Lung (tissue), 12 donors: ENCODE results near the gene CASP7. TPM values are rescaled to one million over a fixed set of nuclear protein-coding genes. Genes with fewer than 3 reads are reported as not detected.
"Not testable (repeated sequence)": the region's sequence is repeated elsewhere in the genome, so short reads cannot be mapped to it uniquely, and the experiment has no call there.

Source experiments
- ATAC-seq: fragments of 200-7000 bp; cut with Tn5 transposase; one replicate; pipeline ENCODE4 v1.9.1; 2020; ENCODE audit warnings: moderate number of reproducible peaks; ENCODE audit not compliant: insufficient read depth, low FRiP score
- DNase-seq, 3 donors: peaks; one replicate each; pipeline ENCODE4 v3.0.0-alpha.2; 2013 to 2017
- H3K27ac ChIP-seq, 2 donors: one replicate each; pipeline ENCODE4 v1.5.1; 2013; ENCODE audit warnings: mild to moderate bottlenecking in 2 of 2, moderate library complexity in 2 of 2, control low read depth in 1 of 2, inconsistent platforms in 1 of 2, low read depth in 1 of 2, low read length in 1 of 2
- H3K27me3 ChIP-seq, 3 donors: one replicate each; pipeline ENCODE4 v1.5.1; 2013; ENCODE audit warnings: low read length in 2 of 3; ENCODE audit not compliant: control insufficient read depth in 3 of 3, insufficient read depth in 3 of 3
- H3K36me3 ChIP-seq, 4 donors: one replicate each; pipeline ENCODE4 v1.5.1; 2013; ENCODE audit warnings: low read length in 4 of 4, mild to moderate bottlenecking in 1 of 4, moderate library complexity in 1 of 4; ENCODE audit not compliant: control insufficient read depth in 4 of 4, insufficient read depth in 4 of 4
- H3K4me1 ChIP-seq, 5 donors: one replicate each; pipeline ENCODE4 v1.5.1; 2013; ENCODE audit warnings: low read length in 5 of 5, mild to moderate bottlenecking in 2 of 5, moderate library complexity in 1 of 5; ENCODE audit not compliant: control insufficient read depth in 5 of 5, insufficient read depth in 5 of 5
- H3K4me3 ChIP-seq: one replicate; pipeline ENCODE4 v1.5.1; 2013; ENCODE audit warnings: mild to moderate bottlenecking, control low read depth, moderate library complexity
- H3K9ac ChIP-seq, 2 donors: one replicate each; pipeline ENCODE4 v1.5.1; 2013; ENCODE audit warnings: low read length in 2 of 2, control low read depth in 1 of 2; ENCODE audit not compliant: insufficient read depth in 1 of 2
- H3K9me3 ChIP-seq, 4 donors: one replicate each; pipeline ENCODE4 v1.5.1; 2013; ENCODE audit warnings: low read length in 3 of 4, mild to moderate bottlenecking in 1 of 4, moderate library complexity in 1 of 4; ENCODE audit not compliant: control insufficient read depth in 4 of 4, insufficient read depth in 3 of 4
- CTCF ChIP-seq: IDR thresholded peaks from 2 replicates; pipeline ENCODE4 v1.5.1; 2012; ENCODE audit warnings: mild to moderate bottlenecking; ENCODE audit errors: control extremely low read depth, extremely low read depth
- WGBS, 2 donors: extraction: QIAGEN DNeasy Blood & Tissue Kit; methylation state at CpG; one replicate each; pipeline ENCODE4 v1.1.7; 2013; 5-methylcytosine and 5-hydroxymethylcytosine counted together
- polyA plus RNA-seq, 2 donors: library from polyadenylated mRNA; stranded (reverse); fragments of 200-250 nt; gene quantifications; one replicate each; pipeline ENCODE4 v1.2.1, GENCODE V29; 2013
- total RNA-seq, 2 donors: library from RNA; depleted of rRNA in 1 of 2; stranded (reverse); fragments of >200 nt in 1 of 2; gene quantifications; one replicate each; pipeline ENCODE4 v1.2.1, GENCODE V29; 2014 to 2021
- donor health status: control.
- donor health status: control.
- donor health status: Bipolar disorder and iron deficiency.
- donor health status: healthy.
- donor health status: DM: yes; HTN: yes; CAD: no.

The CASP7 gene
- total and polyA plus RNA-seq, 4 donors: 15.4 to 48.2 (median 26.6) TPM

- no peak overlapping the region for H3K4me3 ChIP-seq
- no peaks in the 10 kb centered on the region for H3K9me3 ChIP-seq
- TF ChIP-seq CTCF: no peak
- H3K27ac ChIP-seq: no peak overlapping the region
- DNase-seq (no peak), ATAC-seq (no peak)
- H3K27me3 ChIP-seq: no peaks in the 10 kb centered on the region
- H3K4me1 ChIP-seq: peaks cover 0 to 16% (median 0%) of the 10 kb centered on the region in 5 donors
- H3K36me3 ChIP-seq: peaks cover 0 to 8% (median 0%) of the 10 kb centered on the region in 4 donors
- no peak overlapping the region for H3K9ac ChIP-seq
- 74 to 87% methylated on average over 3 of the region's 3 CpGs for WGBS, 2 donors
Observed at GRCh38 chr10:113648478-113648877, 31.2 kb upstream of the CASP7 start.

- WGBS, 2 donors: 96% methylated on average over 2 of the region's 2 CpGs
- no peak overlapping the region for H3K9ac ChIP-seq
- H3K27ac ChIP-seq: peak overlapping the region in 1 of 2 donors; percentile 71
- H3K4me1 ChIP-seq: peaks cover 0 to 9% (median 0%) of the 10 kb centered on the region in 5 donors
- peaks cover 0 to 13% (median 0%) of the 10 kb centered on the region in 4 donors for H3K36me3 ChIP-seq
- no peak overlapping the region for H3K4me3 ChIP-seq
- peaks cover 0 to 2% (median 0%) of the 10 kb centered on the region in 3 donors for H3K27me3 ChIP-seq
- DNase-seq (no peak), ATAC-seq (no peak)
- TF ChIP-seq CTCF: no peak
- no peaks in the 10 kb centered on the region for H3K9me3 ChIP-seq
Observed at GRCh38 chr10:113650172-113650571, 29.5 kb upstream of the CASP7 start.

- peaks cover 0 to 2% (median 0%) of the 10 kb centered on the region in 3 donors for H3K27me3 ChIP-seq
- no peak for DNase-seq
- H3K4me3 ChIP-seq: no peak overlapping the region
- WGBS, 2 donors: 83 to 96% methylated on average over 2 of the region's 2 CpGs
- H3K27ac ChIP-seq: no peak overlapping the region
- H3K4me1 ChIP-seq: peaks cover 0 to 8% (median 0%) of the 10 kb centered on the region in 5 donors
- peaks cover 0 to 13% (median 0%) of the 10 kb centered on the region in 4 donors for H3K36me3 ChIP-seq
- no peak overlapping the region for H3K9ac ChIP-seq
- TF ChIP-seq CTCF: no peak
- no peak for ATAC-seq
- H3K9me3 ChIP-seq: no peaks in the 10 kb centered on the region
Observed at GRCh38 chr10:113651021-113651420, 28.7 kb upstream of the CASP7 start.

- TF ChIP-seq CTCF: no peak
- 62 to 67% methylated on average over 1 of the region's 1 CpG for WGBS, 2 donors
- DNase-seq: no peak
- H3K9me3 ChIP-seq: no peaks in the 10 kb centered on the region
- H3K36me3 ChIP-seq: peaks cover 0 to 13% (median 0%) of the 10 kb centered on the region in 4 donors
- H3K9ac ChIP-seq: no peak overlapping the region
- peaks cover 0 to 2% (median 0%) of the 10 kb centered on the region in 3 donors for H3K27me3 ChIP-seq
- ATAC-seq: no peak
- H3K4me3 ChIP-seq: no peak overlapping the region
- peaks cover 0 to 4% (median 0%) of the 10 kb centered on the region in 5 donors for H3K4me1 ChIP-seq
- no peak overlapping the region for H3K27ac ChIP-seq
Observed at GRCh38 chr10:113651898-113652297, 27.8 kb upstream of the CASP7 start.

GRCh38 chr10:113652456-113652855, 27.3 kb upstream of the CASP7 start:
- not testable (repeated sequence) for H3K27me3 ChIP-seq, ATAC-seq
- WGBS, 2 donors: 94 to 95% methylated on average over 3 of the region's 3 CpGs

More at GRCh38 chr10:113652456-113652855, 27.3 kb upstream of the CASP7 start:
- H3K4me3 ChIP-seq, H3K27ac ChIP-seq, DNase-seq, H3K4me1 ChIP-seq, H3K9ac ChIP-seq, H3K9me3 ChIP-seq: not testable (repeated sequence)
- H3K36me3 ChIP-seq: peaks cover 0 to 13% (median 0%) of the 10 kb centered on the region in 4 donors
